K562 (cell line): Measurements from ENCODE around the gene PLEKHG5. TPM values are rescaled to one million over a fixed set of nuclear protein-coding genes. Genes with fewer than 3 reads are reported as not detected.

Experiments
- ATAC-seq: fragments of 200-7000 bp; cut with Tn5 transposase; 3 replicates; pipeline ENCODE4 v1.9.1; 2020; ENCODE audit warnings: moderate library complexity
- BruUV-seq: library from RNA; stranded (reverse); fragments of 400-500 nt; replicated peaks from 2 replicates; lab custom pipeline; 2021; lab: Mats Ljungman, UMichigan
- CTCF ChIA-PET: fragments of 300-600 bp; formaldehyde crosslinking; extraction: SDS; loops from one replicate; lab custom pipeline; 2021; ENCODE audit warnings: low intra/inter-chr PET ratio; lab: Yijun Ruan, JAX
- POLR2A ChIA-PET: fragments of 300-600, 350-650 bp; sonication (Branson Sonifier 250); formaldehyde crosslinking; extraction: SDS; loops from one replicate; lab custom pipeline; 2021; ENCODE audit warnings: antibody characterized with exemption, inconsistent platforms; lab: Yijun Ruan, JAX
- DNase-seq, 4 experiments: peaks; one replicate each; pipeline versions ENCODE4 v3.0.0 to v3.0.0-alpha.2; 2011 to 2018; ENCODE audit warnings: low spot score in 3 of 4, mixed read lengths in 3 of 4; ENCODE audit errors: extremely low read depth in 1 of 4
- FAIRE-seq: peaks from 2 replicates; lab custom pipeline; 2011; peaks lifted over from hg19 to GRCh38; lab: Jason Lieb, UNC
- H2AFZ ChIP-seq: 2 replicates; pipeline ENCODE4 v1.6.0; 2011; ENCODE audit warnings: low read depth, low read length, control low read depth, inconsistent platforms
- H3K27ac ChIP-seq: fragments of 200-600 bp; 3 replicates; pipeline ENCODE4 v1.8.0; 2011; ENCODE audit warnings: low read depth, mild to moderate bottlenecking, control low read depth, inconsistent platforms, low read length, moderate library complexity, mixed read lengths; ENCODE audit errors: extremely low read depth
- H3K27me3 ChIP-seq, 2 experiments: fragments of 300-600 bp in 1 of 2; 2 replicates in 1 of 2; 3 replicates in 1 of 2; pipeline versions ENCODE4 v1.6.0 to v1.8.0; 2011; ENCODE audit warnings: inconsistent platforms in 2 of 2, low read length in 2 of 2, mild to moderate bottlenecking in 1 of 2, mixed read lengths in 1 of 2, moderate library complexity in 1 of 2; ENCODE audit not compliant: control insufficient read depth in 2 of 2, insufficient read depth in 2 of 2
- H3K36me3 ChIP-seq: fragments of 300-600 bp; 3 replicates; pipeline ENCODE4 v1.8.0; 2011; ENCODE audit warnings: mild to moderate bottlenecking, low read length, inconsistent platforms; ENCODE audit not compliant: control insufficient read depth, insufficient read depth
- H3K4me1 ChIP-seq, 2 experiments: fragments of 200-600 bp in 1 of 2; replicated peaks in 1 of 2; 2 replicates in 1 of 2; 3 replicates in 1 of 2; pipeline versions ENCODE4 v1.5.1 to v1.8.0; 2011; ENCODE audit warnings: inconsistent platforms in 2 of 2, low read length in 2 of 2, mild to moderate bottlenecking in 1 of 2, mixed read lengths in 1 of 2, moderate library complexity in 1 of 2; ENCODE audit not compliant: control insufficient read depth in 2 of 2, insufficient read depth in 2 of 2
- H3K4me2 ChIP-seq: 2 replicates; pipeline ENCODE4 v1.6.1; 2011; ENCODE audit warnings: low read length, control low read depth, inconsistent platforms, mixed read lengths; ENCODE audit not compliant: insufficient read depth
- H3K4me3 ChIP-seq: fragments of 200-600 bp; sonication (generic), shearing (Covaris generic); 2 replicates; pipeline ENCODE4 v1.5.1; 2016; ENCODE audit warnings: control low read depth, inconsistent platforms
- H3K79me2 ChIP-seq: fragments of 200-600 bp; 3 replicates; pipeline ENCODE4 v1.8.0; 2011; ENCODE audit warnings: low read length, inconsistent platforms; ENCODE audit not compliant: control insufficient read depth, insufficient read depth
- H3K9ac ChIP-seq, 2 experiments: 2 replicates each; pipeline versions ENCODE4 v1.6.0 to v1.6.1; 2011; ENCODE audit warnings: low read depth in 2 of 2, low read length in 2 of 2, control low read depth in 1 of 2, inconsistent platforms in 1 of 2, mild to moderate bottlenecking in 1 of 2, mixed read lengths in 1 of 2; ENCODE audit not compliant: insufficient read depth in 1 of 2
- H3K9me1 ChIP-seq: one replicate; pipeline ENCODE4 v1.6.0; 2011; ENCODE audit warnings: inconsistent platforms, mild to moderate bottlenecking, low read length, moderate library complexity; ENCODE audit not compliant: control insufficient read depth, insufficient read depth
- H3K9me3 ChIP-seq: replicated peaks from 2 replicates; pipeline ENCODE4 v1.5.1; 2011; ENCODE audit warnings: low read depth, low read length, inconsistent platforms; ENCODE audit not compliant: control insufficient read depth, insufficient read depth
- H4K20me1 ChIP-seq: replicated peaks from 2 replicates; pipeline ENCODE4 v1.6.1; 2011; ENCODE audit warnings: low read length, inconsistent platforms, mixed read lengths; ENCODE audit not compliant: control insufficient read depth, insufficient read depth
- BRD9 ChIP-seq: fragments of 450-650 bp; IDR thresholded peaks from 2 replicates; pipeline ENCODE4 v1.6.1; 2018; ENCODE audit warnings: low read depth; ENCODE audit not compliant: partially characterized antibody
- GABPB2 ChIP-seq: fragments of 250-450 bp; sonication (Bioruptor Pico); conservative IDR thresholded peaks from 2 replicates; pipeline ENCODE4 v1.5.1; 2021; ENCODE audit warnings: mild to moderate bottlenecking
- HIVEP1 ChIP-seq: fragments of 250-450 bp; sonication (Bioruptor Pico); IDR thresholded peaks from 2 replicates; pipeline ENCODE4 v1.4.0; 2020; ENCODE audit warnings: mild to moderate bottlenecking
- KAT2B ChIP-seq: IDR thresholded peaks from one replicate; pipeline ENCODE4 v1.6.1; 2012; ENCODE audit warnings: low read depth, mild to moderate bottlenecking, control low read depth, inconsistent platforms, low read length, moderate library complexity
- MTA2 ChIP-seq: fragments of 450-650 bp; IDR thresholded peaks from 2 replicates; pipeline ENCODE4 v1.6.1; 2016; ENCODE audit warnings: low read depth
- NR1H2 ChIP-seq: sonication (generic); formaldehyde crosslinking; IDR thresholded peaks from 2 replicates; pipeline ENCODE4 v1.4.0; 2020; ENCODE audit warnings: mild to moderate bottlenecking, missing genetic modification reagents
- NR2C1 ChIP-seq, 2 experiments: fragments of 450-650 bp; IDR thresholded peaks; 2 replicates each; pipeline ENCODE4 v1.6.1; 2017; ENCODE audit warnings: mild to moderate bottlenecking in 2 of 2, antibody characterized with exemption in 1 of 2, inconsistent platforms in 1 of 2, missing compliant biosample characterization in 1 of 2, missing genetic modification characterization in 1 of 2
- NR2C2 ChIP-seq, 2 experiments: fragments of 200-800 bp in 1 of 2; sonication (Bioruptor generic) in 1 of 2; sonication (generic) in 1 of 2; formaldehyde crosslinking in 1 of 2; IDR thresholded peaks; 2 replicates each; pipeline versions ENCODE4 v1.6.1 to v1.8.0; 2016 to 2022; ENCODE audit warnings: mild to moderate bottlenecking in 1 of 2, missing compliant biosample characterization in 1 of 2, missing genetic modification characterization in 1 of 2, missing genetic modification reagents in 1 of 2
- POLR2G ChIP-seq: fragments of 200-400 bp; formaldehyde crosslinking; IDR thresholded peaks from 2 replicates; pipeline ENCODE4 v1.6.1; 2017; ENCODE audit warnings: low read depth, mild to moderate bottlenecking, antibody characterized with exemption, low read length, moderate library complexity
- PURB ChIP-seq: sonication (generic); formaldehyde crosslinking; IDR thresholded peaks from 2 replicates; pipeline ENCODE4 v1.9.0; 2021; ENCODE audit warnings: low read depth, mild to moderate bottlenecking, missing genetic modification reagents
- SUPT5H ChIP-seq: fragments of 450-650 bp; IDR thresholded peaks from 2 replicates; pipeline ENCODE4 v1.6.1; 2016
- WGBS: fragments of 100-300 bp; shearing (Covaris generic); methylation state at CpG from one replicate; pipeline ENCODE4 v1.1.6; 2016; ENCODE audit warnings: low coverage, mixed read lengths; ENCODE audit not compliant: insufficient coverage; ENCODE audit errors: missing lambda C conversion rate; 5-methylcytosine and 5-hydroxymethylcytosine counted together
- in situ Hi-C: fragments of 300-500 bp; cut with MboI; formaldehyde crosslinking; loops from 4 replicates; pipeline ENCODE4 v1.15.0; 2018; ENCODE audit warnings: inconsistent platforms, mixed read lengths
- intact Hi-C: fragments of 100-400 bp; cut with micrococcal nuclease; formaldehyde crosslinking; loops from 2 replicates; pipeline ENCODE4 v1.14.2; 2022
- polyA plus RNA-seq, 8 experiments: library from polyadenylated mRNA; depleted of rRNA in 4 of 8; stranded (reverse) in 5 of 8; unstranded in 3 of 8; fragments of >200 nt; fragmentation: Nextera tagmentation in 2 of 8; fragmentation: Illumina TruSeq in 1 of 8; extraction: Ambion mirVana in 2 of 8; extraction: Trizol in 1 of 8; gene quantifications; 2 replicates each; pipeline versions ENCODE4 v1.2.1 to v1.2.3, GENCODE V29; 2011 to 2014; ENCODE audit warnings: inconsistent platforms in 1 of 8, missing spikeins in 1 of 8
- total RNA-seq, 7 experiments: library from RNA; depleted of rRNA in 6 of 7; stranded (reverse); fragments of >200 nt in 6 of 7; fragmentation: Illumina TruSeq in 2 of 7; extraction: Trizol in 2 of 7; gene quantifications; 2 replicates each; pipeline versions ENCODE4 v1.2.1 to v1.2.3, GENCODE V29; 2011 to 2021; ENCODE audit warnings: low replicate concordance in 1 of 7

The PLEKHG5 gene
- total and polyA plus RNA-seq, 9 of the 15 experiments (the other 6 are each of a cell fraction or from before 2014, with no cell fraction given): 0.04 to 0.29 (median 0.09) TPM; not detected in 3

GRCh38 chr1:6444377-6444776 lies 47.1 kb downstream of the PLEKHG5 start:
- WGBS: 24% methylated on average over 15 of the region's 15 CpGs
- no TSS peak for BruUV-seq
- CTCF ChIA-PET: no interaction called here

GRCh38 chr1:6443339-6444115 lies 47.9 kb downstream of the PLEKHG5 start:
- Histone ChIP-seq H3K36me3 (no peaks in the 10 kb centered on the region; the same call in 2 of the 3 replicates), H3K4me3 (no peak overlapping the region), H3K9me3 (no peaks in the 10 kb centered on the region), H3K27me3 (peaks cover 32 to 66% of the 10 kb centered on the region in 2 experiments; a peak in 4 of 5 replicates), H3K9ac (peak overlapping the region in 1 of 2 experiments; percentile 47; a peak in 1 of 4 replicates), H4K20me1 (peaks cover 24% of the 10 kb centered on the region), H3K27ac (no peak overlapping the region), H3K79me2 (no peaks in the 10 kb centered on the region), H2AFZ (no peak overlapping the region), H3K9me1 (peaks cover 5% of the 10 kb centered on the region), H3K4me2 (no peak overlapping the region), H3K4me1 (peaks cover 0 to 51% of the 10 kb centered on the region in 2 experiments; a peak in 2 of 5 replicates)
- FAIRE-seq (no peak), ATAC-seq (no peak), DNase-seq (no peak)
- ChIA-PET POLR2A (no interaction called here), CTCF (no interaction called here)
- no peak for TF ChIP-seq MTA2
- no peak for TF ChIP-seq NR1H2 (CRISPR knock-in tag)
- no peak for TF ChIP-seq HIVEP1 (CRISPR knock-in tag)
- no peak for TF ChIP-seq PURB
- no peak for TF ChIP-seq POLR2G
- no peak for TF ChIP-seq KAT2B
- no peak for TF ChIP-seq GABPB2
- in situ Hi-C loops (no loop called here), intact Hi-C loops (no loop called here)
- WGBS: 13% methylated on average over 21 of the region's 21 CpGs
- BruUV-seq: no TSS peak

More at GRCh38 chr1:6444377-6444776, 47.1 kb downstream of the PLEKHG5 start:
- Histone ChIP-seq H3K36me3 (no peaks in the 10 kb centered on the region; the same call in 2 of the 3 replicates), H4K20me1 (peaks cover 27% of the 10 kb centered on the region), H3K4me3 (no peak overlapping the region), H3K9me1 (peaks cover 5% of the 10 kb centered on the region), H3K9ac (no peak overlapping the region; a peak in 1 of 4 replicates), H2AFZ (no peak overlapping the region), H3K27ac (no peak overlapping the region), H3K9me3 (no peaks in the 10 kb centered on the region), H3K4me1 (peaks cover 0 to 58% of the 10 kb centered on the region in 2 experiments; a peak in 2 of 5 replicates), H3K4me2 (no peak overlapping the region), H3K27me3 (peaks cover 36 to 72% of the 10 kb centered on the region in 2 experiments; a peak in 4 of 5 replicates), H3K79me2 (no peaks in the 10 kb centered on the region)
- DNase-seq: no peak
- POLR2A ChIA-PET: no interaction called here
- FAIRE-seq: no peak
- TF ChIP-seq BRD9: no peak
- TF ChIP-seq NR2C1 (IDR thresholded peaks at IDR 0.05): no peak
- TF ChIP-seq NR2C1 (tag; IDR thresholded peaks at IDR 0.05): 0 out of 2 replicates have a peak, but pooled peaks have one; percentile 29
- TF ChIP-seq SUPT5H: no peak
- peak; percentile 54; the same call in 1 of the 2 replicates for TF ChIP-seq NR2C2 (CRISPR knock-in tag; IDR thresholded peaks at IDR 0.05)
- TF ChIP-seq NR2C2 (tag; IDR thresholded peaks at IDR 0.05): no peak
- intact Hi-C loops: no loop called here
- in situ Hi-C loops: no loop called here
- ATAC-seq: no peak
